ENCODE results near the gene AGBL1.

DNA sequence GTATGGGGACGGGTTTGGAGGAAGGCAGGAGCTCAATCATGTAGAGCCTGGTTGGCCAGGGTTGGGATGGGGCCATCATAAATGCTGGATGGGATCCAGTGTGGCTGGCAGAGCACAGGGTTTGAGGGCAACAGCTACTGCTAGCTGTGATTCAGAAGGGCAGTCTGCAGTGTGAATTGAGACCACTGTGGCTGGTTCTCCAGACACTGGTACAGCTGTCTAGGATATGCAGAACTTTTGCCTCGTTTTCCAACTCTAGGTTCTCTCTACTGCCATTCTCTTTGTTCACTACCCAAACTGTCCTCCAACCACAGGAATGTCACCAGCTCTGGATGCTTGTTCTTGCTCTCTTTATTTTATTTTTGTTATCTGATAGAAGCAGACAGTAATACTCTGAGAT, 543.6 kb downstream of the AGBL1 start:
- TF ChIP-seq POLR2A (IDR thresholded peaks at IDR 0.05; ENCODE audit: low read length) (no peak), GATA1 (IDR thresholded peaks at IDR 0.05; ENCODE audit: low read depth, low read length) (no peak)
